ENCODE measurements around the gene MAN2A2. TPM values are rescaled to one million over a fixed set of nuclear protein-coding genes. Genes with fewer than 3 reads are reported as not detected.

Gene MAN2A2
- total and polyA plus RNA-seq, 9 of the 15 experiments (the other 6 are each of a cell fraction or from before 2014, with no cell fraction given): 7.3 to 151 (median 43.4) TPM

DNA sequence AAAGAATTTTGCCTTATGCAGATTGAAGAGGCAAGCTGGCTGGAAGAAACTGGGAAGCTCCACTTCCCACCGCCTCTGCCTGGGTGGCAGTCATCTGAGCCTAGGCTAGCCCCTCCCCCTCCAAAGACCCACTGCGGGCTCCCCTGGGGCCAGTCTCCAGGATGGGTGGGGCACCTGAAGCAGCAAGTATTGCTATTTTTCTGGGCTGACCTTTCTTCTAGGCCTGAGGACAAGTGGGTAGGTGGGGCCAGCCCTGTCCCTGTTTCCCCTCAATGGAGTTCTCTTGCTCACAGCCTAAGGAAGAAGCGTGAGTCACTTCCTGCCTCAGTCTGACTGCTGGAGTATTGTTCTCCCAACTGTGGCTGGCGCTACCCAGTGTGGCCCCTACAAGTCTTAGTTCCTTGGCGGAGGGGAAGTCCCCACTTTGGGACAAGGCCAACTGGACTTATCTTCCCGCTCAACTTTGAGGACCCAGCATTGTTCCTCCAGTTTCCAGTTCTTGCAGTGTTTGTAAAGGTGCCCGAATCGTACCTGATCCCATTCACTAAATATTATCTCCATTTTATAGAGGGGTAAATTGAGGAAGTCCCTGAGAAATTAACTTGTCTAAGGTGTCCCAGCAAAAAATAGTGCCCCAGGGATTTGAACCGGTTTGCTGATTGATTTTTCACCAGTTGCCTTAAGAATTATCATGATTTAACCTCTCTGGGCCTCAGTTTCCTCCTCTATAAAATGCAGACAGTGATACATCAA, 33.3 kb upstream of the MAN2A2 start (continued):
- TF ChIP-seq, protein P1, sequence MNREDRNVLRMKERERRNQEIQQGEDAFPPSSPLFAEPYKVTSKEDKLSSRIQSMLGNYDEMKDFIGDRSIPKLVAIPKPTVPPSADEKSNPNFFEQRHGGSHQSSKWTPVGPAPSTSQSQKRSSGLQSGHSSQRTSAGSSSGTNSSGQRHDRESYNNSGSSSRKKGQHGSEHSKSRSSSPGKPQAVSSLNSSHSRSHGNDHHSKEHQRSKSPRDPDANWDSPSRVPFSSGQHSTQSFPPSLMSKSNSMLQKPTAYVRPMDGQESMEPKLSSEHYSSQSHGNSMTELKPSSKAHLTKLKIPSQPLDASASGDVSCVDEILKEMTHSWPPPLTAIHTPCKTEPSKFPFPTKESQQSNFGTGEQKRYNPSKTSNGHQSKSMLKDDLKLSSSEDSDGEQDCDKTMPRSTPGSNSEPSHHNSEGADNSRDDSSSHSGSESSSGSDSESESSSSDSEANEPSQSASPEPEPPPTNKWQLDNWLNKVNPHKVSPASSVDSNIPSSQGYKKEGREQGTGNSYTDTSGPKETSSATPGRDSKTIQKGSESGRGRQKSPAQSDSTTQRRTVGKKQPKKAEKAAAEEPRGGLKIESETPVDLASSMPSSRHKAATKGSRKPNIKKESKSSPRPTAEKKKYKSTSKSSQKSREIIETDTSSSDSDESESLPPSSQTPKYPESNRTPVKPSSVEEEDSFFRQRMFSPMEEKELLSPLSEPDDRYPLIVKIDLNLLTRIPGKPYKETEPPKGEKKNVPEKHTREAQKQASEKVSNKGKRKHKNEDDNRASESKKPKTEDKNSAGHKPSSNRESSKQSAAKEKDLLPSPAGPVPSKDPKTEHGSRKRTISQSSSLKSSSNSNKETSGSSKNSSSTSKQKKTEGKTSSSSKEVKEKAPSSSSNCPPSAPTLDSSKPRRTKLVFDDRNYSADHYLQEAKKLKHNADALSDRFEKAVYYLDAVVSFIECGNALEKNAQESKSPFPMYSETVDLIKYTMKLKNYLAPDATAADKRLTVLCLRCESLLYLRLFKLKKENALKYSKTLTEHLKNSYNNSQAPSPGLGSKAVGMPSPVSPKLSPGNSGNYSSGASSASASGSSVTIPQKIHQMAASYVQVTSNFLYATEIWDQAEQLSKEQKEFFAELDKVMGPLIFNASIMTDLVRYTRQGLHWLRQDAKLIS (CRISPR knock-in tag; IDR thresholded peaks at IDR 0.05): no peak
- TF ChIP-seq, protein P2, sequence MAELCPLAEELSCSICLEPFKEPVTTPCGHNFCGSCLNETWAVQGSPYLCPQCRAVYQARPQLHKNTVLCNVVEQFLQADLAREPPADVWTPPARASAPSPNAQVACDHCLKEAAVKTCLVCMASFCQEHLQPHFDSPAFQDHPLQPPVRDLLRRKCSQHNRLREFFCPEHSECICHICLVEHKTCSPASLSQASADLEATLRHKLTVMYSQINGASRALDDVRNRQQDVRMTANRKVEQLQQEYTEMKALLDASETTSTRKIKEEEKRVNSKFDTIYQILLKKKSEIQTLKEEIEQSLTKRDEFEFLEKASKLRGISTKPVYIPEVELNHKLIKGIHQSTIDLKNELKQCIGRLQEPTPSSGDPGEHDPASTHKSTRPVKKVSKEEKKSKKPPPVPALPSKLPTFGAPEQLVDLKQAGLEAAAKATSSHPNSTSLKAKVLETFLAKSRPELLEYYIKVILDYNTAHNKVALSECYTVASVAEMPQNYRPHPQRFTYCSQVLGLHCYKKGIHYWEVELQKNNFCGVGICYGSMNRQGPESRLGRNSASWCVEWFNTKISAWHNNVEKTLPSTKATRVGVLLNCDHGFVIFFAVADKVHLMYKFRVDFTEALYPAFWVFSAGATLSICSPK (IDR thresholded peaks at IDR 0.05; ENCODE audit: borderline replicate concordance): no peak
- TF ChIP-seq BCOR (IDR thresholded peaks at IDR 0.05) (0 out of 2 replicates have a peak, but pooled peaks have one; percentile 38), CREM (IDR thresholded peaks at IDR 0.05; ENCODE audit: low read depth) (peak; percentile 61), HMGN3 (IDR thresholded peaks at IDR 0.05; ENCODE audit: borderline replicate concordance, extremely low read depth, insufficient read length, low read depth, low read length) (no peak), RFX1 (IDR thresholded peaks at IDR 0.05) (no peak), RBM17 (IDR thresholded peaks at IDR 0.05; ENCODE audit: borderline replicate concordance, low read depth, low read length) (no peak), NBN (IDR thresholded peaks at IDR 0.05; ENCODE audit: low read depth) (peak; percentile 57; the same call in 1 of the 2 replicates), HDAC6 (IDR thresholded peaks at IDR 0.05; ENCODE audit: low read depth, low read length) (no peak), FOXK2 (conservative IDR thresholded peaks at IDR 0.05 in 1 of 2, IDR thresholded peaks at IDR 0.05 in 1 of 2; ENCODE audit: low read depth in 2 of 2) (peak; percentile 44 to 55; a peak in 2 of 4 replicates), GATAD2A (IDR thresholded peaks at IDR 0.05) (peak; percentile 51), PTRF (tag; IDR thresholded peaks at IDR 0.05) (no peak), ZKSCAN3 (CRISPR knock-in tag; IDR thresholded peaks at IDR 0.05) (peak; percentile 76), SNRNP70 (optimal IDR thresholded peaks at IDR 0.05; ENCODE audit: low read depth, low read length) (no peak), GABPB1 (CRISPR knock-in tag; IDR thresholded peaks at IDR 0.05) (0 out of 2 replicates have a peak, but pooled peaks have one; percentile 2), KLF1 (tag; IDR thresholded peaks at IDR 0.05) (0 out of 2 replicates have a peak, but pooled peaks have one; percentile 17), HNRNPLL (IDR thresholded peaks at IDR 0.05; ENCODE audit: low read depth, low read length, poor library complexity, severe bottlenecking) (no peak)
- TF ChIP-seq, protein P3, sequence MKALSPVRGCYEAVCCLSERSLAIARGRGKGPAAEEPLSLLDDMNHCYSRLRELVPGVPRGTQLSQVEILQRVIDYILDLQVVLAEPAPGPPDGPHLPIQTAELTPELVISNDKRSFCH (CRISPR knock-in tag; IDR thresholded peaks at IDR 0.05): no peak
- TF ChIP-seq, protein P3 (tag; IDR thresholded peaks at IDR 0.05): peak; percentile 64; the same call in 1 of the 2 replicates
- TF ChIP-seq, protein P4, sequence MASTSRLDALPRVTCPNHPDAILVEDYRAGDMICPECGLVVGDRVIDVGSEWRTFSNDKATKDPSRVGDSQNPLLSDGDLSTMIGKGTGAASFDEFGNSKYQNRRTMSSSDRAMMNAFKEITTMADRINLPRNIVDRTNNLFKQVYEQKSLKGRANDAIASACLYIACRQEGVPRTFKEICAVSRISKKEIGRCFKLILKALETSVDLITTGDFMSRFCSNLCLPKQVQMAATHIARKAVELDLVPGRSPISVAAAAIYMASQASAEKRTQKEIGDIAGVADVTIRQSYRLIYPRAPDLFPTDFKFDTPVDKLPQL (IDR thresholded peaks at IDR 0.05; ENCODE audit: extremely low read depth, insufficient read length): peak; percentile 24
- TF ChIP-seq, protein P5, sequence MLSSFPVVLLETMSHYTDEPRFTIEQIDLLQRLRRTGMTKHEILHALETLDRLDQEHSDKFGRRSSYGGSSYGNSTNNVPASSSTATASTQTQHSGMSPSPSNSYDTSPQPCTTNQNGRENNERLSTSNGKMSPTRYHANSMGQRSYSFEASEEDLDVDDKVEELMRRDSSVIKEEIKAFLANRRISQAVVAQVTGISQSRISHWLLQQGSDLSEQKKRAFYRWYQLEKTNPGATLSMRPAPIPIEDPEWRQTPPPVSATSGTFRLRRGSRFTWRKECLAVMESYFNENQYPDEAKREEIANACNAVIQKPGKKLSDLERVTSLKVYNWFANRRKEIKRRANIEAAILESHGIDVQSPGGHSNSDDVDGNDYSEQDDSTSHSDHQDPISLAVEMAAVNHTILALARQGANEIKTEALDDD (IDR thresholded peaks at IDR 0.05): no peak; the same call in 1 of the 2 replicates
